ENCODE measurements around the gene ALKBH3.

ALKBH3 gene

DNA sequence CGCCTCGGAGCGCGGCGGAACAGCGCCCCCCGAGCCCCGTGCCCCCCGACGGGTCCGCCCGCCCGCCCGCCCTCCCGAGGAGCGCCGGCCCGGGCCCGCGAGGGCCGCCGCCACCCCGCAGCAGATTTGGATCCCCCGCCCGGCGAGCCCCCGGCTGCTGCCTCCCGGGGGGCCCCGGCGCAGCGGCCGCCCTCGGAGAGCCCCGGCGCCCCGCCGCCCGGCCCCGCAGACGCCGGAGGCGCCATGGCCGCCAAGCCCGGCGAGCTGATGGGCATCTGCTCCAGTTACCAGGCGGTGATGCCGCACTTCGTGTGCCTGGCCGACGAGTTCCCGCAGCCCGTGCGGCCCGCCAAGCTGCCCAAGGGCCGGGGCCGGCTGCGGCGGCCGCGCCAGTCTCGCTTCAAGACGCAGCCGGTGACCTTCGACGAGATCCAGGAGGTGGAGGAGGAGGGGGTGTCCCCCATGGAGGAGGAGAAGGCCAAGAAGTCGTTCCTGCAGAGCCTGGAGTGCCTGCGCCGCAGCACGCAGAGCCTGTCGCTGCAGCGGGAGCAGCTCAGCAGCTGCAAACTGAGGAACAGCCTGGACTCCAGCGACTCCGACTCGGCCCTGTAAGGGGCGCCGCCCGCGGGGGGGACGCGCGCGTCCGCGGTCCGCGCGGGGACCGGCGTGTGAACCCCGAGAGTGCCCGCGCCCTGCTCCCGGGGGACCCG, 62.2 kb downstream of the ALKBH3 start:
- peak; percentile 49 for DNase-seq

DNA sequence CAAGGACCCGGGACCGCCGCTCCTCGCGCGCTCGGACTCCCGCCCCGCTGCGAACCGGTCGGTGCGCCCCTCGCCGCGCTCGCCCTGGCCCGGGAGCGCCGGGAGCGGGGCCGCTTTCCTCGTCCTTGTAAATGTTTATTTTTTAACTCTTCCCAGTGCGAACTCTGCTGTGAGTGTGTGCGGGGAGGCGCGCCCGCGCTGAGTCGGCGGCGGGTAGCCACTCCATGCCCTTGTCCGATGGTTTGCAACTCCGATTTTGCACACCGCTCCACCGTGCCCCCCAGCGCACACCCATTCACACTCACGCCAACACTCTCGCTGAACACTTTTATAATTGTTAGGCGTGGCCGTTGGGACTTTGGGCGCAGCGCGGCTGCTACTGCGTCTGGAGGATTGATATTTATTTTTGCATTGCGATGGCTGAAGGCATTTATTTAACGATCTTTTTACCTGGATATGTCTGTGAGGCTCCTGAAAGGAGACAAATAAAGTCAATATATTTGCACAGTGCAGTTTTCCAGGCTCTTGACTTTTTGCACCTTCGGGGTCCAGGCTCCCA, 62.8 kb downstream of the ALKBH3 start:
- peak; percentile 34 for DNase-seq

DNA sequence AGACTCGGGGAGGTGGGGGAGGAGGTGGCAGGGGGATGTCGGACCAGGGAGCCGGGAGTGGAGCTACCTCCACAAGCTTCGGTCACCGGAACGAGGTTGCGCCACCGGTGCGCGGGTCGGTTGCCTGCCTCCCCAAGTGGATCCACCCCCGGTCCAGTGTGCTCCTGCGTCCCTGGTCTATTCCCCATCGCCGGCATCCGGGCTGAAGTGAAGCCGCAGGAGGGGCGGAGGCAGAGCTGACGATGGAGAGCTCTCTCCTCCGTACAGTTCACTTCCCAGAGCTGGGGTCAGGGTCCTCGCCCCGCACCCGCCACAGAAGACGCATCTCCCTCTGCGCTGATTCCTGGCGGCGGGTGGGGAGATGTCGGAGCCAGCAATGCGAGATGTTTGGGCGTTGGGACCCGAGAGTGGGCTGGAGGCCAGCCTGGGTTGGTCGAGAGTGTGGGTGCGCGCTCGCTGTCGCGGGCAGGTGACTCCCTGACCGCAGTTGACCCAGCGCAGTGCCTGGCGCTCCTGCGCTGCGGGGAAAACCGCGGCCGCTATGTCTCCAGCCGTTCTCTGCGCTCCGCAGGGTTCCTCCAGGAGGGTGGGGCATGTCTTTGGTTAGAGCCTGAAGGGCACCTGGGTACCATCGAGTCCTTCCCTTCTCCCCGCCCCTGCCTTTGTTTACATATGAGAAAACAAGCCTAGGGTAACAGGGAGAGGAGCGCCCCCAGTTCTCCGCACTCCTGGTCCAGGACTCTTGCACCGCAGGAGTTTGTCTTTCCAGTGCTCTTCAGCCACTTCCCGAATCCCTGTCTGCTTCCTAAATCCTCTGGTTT, 63.5 kb downstream of the ALKBH3 start:
- DNase-seq = peak; percentile 54

DNA sequence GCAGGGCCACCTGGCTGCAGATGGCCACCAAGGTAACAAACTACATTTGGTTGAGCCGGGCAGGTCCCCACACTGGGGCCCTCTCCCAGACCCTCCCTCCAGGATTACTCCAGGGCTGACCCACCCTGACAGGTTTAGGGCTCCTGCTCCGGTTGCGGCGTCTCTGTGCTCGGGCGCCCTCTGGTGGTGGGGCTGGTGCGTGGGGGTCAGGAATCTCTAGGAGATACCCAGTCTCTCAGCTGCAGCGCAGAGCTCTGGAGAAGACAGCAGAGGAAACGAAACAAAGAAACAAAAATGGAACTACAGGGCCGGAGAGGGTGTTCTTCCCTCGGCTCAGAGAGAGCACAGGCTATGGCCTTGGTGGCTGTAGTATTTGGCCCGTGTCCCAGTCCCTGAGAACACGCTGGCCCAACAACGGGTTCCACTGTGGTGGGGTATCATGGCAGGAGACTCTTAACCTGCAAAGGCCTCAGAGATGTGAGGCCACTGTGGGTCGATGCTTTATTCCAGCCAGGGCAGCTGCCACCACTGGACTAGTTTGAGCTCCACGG, 64.2 kb downstream of the ALKBH3 start:
- peak; percentile 83 for DNase-seq

DNA sequence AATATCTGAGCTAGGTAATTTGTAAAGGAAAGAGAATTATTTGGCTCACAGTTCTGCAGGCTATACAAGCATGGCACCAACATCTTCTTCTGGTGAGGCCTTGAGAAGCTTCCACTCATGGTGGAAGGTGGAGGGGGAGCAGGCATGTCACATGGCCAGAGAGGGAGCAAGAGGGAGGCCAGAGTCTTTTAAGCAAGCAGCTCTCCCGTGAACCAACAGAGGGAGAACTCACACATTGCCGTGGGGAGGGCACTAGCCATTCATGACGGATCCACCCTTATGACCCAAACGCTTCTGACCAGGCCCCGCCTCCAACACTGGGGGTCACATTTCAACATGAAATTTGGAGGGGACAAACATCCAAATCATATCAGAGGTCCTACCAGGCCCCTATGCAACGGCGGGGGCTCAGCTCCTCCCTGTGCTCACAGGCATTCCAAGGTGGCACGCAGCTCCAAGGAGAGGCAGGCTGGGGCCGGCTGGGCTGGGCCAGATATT, 66.4 kb downstream of the ALKBH3 start:
- DNase-seq = peak; percentile 59

DNA sequence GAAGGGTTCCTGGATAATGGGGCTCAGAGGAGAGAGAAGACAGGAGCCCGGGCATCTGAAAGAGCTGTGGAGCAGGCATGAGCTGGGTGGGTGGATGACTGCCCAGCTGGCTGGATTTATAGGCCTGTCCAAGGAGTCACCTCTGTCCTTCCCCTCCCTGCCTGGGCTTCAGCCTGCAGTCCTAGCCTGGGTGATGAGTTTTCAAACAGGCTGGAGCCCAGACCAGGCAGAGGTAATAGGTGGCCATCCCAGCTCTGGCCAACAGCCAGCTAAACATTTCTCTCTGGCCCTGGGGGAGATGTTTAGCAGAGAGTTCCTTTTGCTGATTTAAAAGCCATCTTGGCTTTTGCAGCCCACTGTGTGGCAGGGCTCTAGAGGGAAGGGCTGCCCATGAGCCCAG, 67.2 kb downstream of the ALKBH3 start:
- DNase-seq = no peak

DNA sequence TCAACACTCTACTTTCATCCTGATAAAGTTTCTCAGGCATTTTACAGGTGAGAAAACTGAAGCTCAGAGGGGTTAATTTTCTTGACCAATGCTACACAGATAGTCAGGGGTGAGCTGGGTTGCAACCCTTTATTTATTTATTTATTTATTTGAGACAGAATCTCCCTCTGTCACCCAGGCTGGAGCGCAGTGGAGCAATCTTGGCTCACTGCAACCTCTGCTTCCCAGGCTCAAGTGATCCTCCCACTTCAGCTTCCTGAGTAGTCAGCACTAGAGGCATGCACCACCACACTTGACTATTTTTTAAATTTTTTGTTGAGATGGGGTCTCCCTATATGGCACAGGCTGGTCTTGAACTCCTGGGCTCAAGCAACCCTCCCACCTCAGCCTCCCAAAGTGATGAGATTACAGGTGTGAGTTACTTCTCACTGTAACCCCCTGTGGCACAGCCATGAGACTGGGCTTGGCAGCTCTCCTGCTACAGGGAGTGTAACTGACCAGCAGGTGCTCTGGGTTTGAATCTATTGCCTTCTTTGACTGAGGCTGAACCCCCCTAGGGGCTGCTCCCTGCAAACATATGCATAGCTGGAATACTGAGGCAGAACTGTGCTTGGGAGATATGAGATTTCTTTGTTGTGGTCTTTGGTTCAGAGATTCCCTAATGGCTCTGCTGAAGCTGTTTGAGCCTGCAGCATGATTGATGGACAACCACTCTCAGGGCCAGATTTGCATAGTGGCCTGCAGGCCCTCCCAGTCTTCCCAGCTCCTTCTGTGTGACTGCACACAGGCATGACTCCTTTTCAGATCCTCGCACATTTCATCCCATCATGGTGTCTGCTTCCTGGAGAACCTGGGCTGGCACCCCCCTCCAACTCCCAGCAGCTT, 68.0 kb downstream of the ALKBH3 start:
- no peak for DNase-seq

DNA sequence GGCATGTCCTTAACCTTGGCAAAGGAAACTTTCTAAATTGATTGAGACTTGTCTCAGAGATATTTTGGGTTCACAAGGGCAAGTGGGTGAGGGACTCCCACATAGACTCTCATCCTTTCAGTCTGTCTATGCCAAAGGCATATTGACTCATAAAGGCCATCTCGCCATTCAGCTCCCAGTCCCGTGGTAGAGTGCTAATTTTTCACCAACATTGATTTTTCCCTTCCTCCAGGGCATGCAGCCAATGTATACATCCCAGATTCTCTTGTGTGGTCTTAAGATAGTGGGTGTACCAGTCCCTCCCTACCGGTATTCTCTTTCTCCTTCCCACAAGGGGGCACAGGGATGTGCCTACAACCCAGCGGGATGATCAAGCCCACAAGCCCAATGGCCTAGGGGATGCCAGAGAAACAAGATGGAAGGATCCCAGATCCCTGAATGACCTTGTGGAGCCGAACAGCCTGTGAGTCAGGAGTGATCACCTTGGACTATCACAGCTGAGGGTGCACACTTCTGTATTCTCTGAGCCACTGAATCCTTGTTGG, 69.8 kb downstream of the ALKBH3 start:
- DNase-seq = no peak

DNA sequence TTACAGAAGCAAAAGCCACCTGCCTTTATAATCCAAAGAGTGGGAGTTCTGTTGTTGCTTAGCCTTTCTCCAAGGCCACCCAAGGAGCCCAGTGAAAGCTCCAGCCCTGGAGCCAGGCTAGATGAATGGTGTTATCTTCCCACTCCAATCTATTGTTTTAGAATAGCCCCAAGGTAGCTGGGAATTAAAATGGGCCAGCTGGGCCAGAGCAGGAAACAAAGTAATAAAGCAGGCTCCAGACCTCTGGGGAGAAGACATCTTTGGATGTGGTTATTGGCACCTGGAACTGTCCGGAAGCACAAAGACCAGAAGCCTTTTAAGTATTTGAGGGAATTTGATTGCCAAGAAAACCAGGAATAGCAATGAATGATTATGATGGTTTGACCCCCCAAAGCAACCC, 70.6 kb downstream of the ALKBH3 start:
- DNase-seq = no peak

DNA sequence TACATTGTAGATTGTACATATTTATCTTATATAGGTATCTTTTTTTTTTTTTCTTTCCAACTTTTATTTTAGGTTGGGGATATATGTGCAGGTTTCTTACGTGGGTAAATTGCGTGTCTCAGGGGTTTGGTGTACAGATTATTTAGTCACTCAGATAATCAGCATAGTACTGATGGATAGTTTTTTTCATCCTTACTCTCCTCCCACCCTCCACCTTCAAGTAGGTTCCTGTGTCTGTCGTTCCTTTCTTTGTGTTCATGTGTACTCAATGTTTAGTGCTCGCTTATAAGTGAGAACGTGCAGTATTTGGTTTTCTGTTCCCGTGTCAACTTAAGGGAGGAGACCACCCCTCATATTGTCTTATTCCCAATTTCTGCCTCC, 71.4 kb downstream of the ALKBH3 start:
- no peak for DNase-seq

GRCh38 chr11:43952401-43953342, 72.0 kb downstream of the ALKBH3 start:
- DNase-seq = no peak

DNA sequence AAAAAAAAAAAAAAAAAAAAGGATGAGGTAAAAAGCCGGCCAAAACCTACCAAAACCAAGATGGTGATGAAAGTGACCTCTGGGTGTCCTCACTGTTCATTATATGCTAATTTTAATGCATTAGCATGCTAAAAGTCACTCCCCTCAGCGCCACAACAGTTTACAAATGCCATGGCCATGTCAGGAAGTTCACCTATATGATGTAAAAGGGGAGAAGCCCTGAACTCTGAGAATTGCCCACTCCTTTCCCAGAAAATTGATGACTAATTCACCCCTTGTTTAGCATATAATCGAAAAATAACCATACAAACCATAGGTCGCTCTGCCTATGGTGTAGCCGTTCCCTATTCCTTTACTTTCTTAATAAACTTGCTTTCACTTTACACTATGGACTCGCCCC, 72.9 kb downstream of the ALKBH3 start:
- DNase-seq = no peak

DNA sequence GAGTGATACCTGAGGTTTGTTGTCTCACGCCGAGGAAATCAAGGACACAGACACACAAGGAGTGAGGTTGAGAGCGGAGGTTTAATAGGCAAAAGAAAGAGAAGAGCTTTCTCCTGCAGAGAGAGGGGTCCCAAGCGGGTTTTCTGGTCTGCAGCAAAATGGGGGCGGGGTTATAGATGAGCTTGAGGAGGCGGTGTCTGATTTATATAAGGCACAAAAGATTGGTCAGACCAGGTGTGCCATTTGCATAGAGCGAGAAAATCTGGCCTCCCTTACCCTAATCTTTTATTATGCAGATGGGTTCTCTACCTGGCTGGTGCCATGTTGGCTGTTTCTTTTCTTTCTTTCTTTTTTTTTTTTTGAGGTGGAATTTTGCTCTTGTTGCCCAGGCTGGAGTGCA, 73.6 kb downstream of the ALKBH3 start:
- DNase-seq = no peak

- DNase-seq = no peak
Measured at GRCh38 chr11:43955381-43956118, 74.9 kb downstream of the ALKBH3 start.

GRCh38 chr11:43957571-43957970, 76.9 kb downstream of the ALKBH3 start:
- no peak for DNase-seq

DNA sequence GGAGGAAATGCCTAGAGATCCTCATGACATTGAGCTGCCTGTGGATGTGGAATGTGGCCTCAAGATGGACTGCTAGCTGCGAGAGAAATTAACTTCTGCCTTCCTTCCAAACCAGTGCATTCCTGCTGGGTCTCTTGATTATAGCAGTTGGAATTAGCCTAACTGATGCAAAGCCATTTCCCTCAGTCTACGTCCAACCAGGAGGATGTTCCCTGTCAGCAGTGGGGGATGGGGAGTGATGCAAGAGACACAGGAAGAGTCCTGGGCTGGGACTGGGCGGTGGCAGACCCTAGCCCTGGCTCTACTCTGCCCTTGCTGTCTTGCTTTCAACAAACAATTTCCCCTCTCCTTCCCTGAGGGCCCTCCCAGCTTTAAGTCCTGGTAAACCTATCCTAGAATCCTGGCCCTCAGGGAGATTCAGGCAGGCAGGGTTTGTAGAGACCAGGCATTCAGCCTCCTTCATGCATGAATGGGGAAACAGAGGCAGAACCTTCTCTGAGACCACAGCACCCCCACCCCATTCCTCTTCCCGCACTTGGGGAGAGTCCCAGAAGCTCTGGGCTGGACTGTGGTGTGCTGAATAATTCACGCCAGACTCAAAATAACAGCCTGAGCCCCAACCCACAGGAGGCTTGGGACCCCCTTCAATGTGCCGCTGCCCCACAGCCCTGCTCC, 78.8 kb downstream of the ALKBH3 start:
- DNase-seq = no peak

DNA sequence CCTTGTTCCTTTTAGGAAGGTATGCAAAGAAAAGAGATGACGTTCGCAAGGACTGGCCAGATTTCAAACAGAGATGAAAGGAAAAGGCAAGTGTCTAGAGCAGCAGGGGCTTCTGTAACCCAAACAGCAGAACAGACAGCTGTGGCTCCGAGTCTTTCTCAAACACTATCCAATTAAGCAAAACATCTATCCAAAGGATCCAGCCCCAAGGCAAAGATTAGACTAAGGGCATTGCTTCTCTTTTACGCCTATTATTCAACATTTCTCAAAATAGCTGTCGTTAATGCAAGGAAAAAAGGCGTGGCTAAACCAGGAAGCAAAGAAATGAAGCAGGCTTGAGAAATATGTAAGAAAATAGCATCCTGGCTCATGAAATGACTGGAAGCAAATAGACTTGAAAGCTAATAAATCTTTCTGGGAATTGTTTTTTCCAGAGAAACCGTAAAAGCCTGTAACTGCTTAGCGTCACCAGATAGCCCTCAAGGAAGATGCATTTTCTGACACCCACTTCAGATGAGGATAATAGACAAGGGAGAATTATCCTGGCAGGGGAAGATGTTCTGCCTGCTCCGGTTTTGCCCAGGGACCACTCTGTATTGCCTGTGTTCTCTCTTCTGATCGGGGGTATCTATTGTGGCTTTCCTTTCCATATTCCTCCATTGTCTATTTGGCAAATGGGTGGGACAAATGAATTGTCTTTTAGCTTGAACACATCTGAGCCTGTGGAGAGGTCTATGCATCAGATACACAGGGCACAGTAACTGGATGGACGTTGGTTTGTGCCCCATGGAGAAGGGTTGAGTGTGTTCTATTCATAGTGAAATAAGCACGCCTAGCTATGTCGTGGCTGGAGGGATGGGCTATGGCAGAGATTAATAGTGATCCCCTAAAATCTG, 82.0 kb downstream of the ALKBH3 start:
- no peak for DNase-seq

DNA sequence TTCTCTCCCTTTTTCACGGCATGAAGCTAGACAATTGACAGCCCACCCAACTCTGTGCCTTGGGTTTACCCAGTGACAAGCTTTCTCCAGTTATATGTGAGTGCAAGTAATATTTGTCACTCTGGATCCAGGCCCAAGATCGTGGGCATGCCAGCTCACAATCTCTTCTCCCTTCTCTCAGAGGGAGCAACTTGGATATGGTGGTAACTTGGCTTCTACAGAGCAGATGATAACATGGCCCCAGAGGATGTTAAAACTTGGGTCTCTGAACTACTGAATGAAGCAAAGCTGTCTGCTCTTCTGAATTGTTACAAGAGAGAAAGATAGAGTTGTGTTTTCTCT, 82.6 kb downstream of the ALKBH3 start:
- no peak for DNase-seq

DNA sequence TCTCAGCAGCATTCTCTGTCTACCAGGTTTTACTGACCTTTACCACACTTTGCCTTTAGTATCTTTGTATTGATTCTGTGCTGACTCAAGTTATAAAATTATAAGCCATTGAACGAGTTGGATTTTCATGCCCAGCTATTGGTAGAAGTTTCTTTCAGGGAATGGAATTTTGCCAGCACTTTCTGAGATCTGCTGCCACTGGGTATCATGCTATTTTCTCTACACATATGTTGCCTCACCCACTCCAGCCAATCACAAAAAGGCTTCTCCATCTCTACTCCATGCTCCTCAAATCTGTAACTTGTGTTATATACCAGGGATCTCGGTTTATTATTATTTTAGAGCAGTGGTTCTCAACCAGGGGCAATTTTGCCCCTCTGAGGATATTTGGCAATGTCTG, 87.0 kb downstream of the ALKBH3 start:
- DNase-seq = no peak

Data from RPMI8226 (cell line).